Measurements from ENCODE around the gene INSRR. TPM values are rescaled to one million over a fixed set of nuclear protein-coding genes. Genes with fewer than 3 reads are reported as not detected.

INSRR gene
- total RNA-seq, 1 donor from 2014 or later, result 6.9 TPM

GRCh38 chr1:156826630-156827029, 32.3 kb downstream of the INSRR start:
- no peak for TF ChIP-seq CTCF (IDR thresholded peaks at IDR 0.05; ENCODE audit: partially characterized antibody, unreplicated experiment)

GRCh38 chr1:156823210-156823790, 35.6 kb downstream of the INSRR start:
- Mint-ChIP-seq H3K4me1 (ENCODE audit: low read depth, unreplicated experiment) (no peaks in the 10 kb centered on the region), H3K4me3 (ENCODE audit: unreplicated experiment) (no peak overlapping the region), H3K9me3 (ENCODE audit: unreplicated experiment) (peaks cover 4% of the 10 kb centered on the region), H3K27ac (ENCODE audit: unreplicated experiment) (no peak overlapping the region), H3K36me3 (ENCODE audit: unreplicated experiment) (peaks cover 11% of the 10 kb centered on the region), H3K27me3 (ENCODE audit: unreplicated experiment) (peaks cover 10% of the 10 kb centered on the region)
- no peak for DNase-seq
- TF ChIP-seq CTCF (IDR thresholded peaks at IDR 0.05; ENCODE audit: partially characterized antibody, unreplicated experiment), result no peak

More at GRCh38 chr1:156826630-156827029, 32.3 kb downstream of the INSRR start:
- H3K36me3 Mint-ChIP-seq (ENCODE audit: unreplicated experiment), result no peaks in the 10 kb centered on the region
- DNase-seq, result no peak
- H3K9me3 Mint-ChIP-seq (ENCODE audit: unreplicated experiment), result peaks cover 2% of the 10 kb centered on the region
- peaks cover 15% of the 10 kb centered on the region for H3K27me3 Mint-ChIP-seq (ENCODE audit: unreplicated experiment)
- H3K27ac Mint-ChIP-seq (ENCODE audit: unreplicated experiment), result no peak overlapping the region
- no peak overlapping the region for H3K4me3 Mint-ChIP-seq (ENCODE audit: unreplicated experiment)
- peaks cover 8% of the 10 kb centered on the region for H3K4me1 Mint-ChIP-seq (ENCODE audit: low read depth, unreplicated experiment)

- TF ChIP-seq CTCF (IDR thresholded peaks at IDR 0.05; ENCODE audit: partially characterized antibody, unreplicated experiment), result no peak
- Mint-ChIP-seq H3K9me3 (ENCODE audit: unreplicated experiment) (peaks cover 4% of the 10 kb centered on the region), H3K36me3 (ENCODE audit: unreplicated experiment) (peaks cover 11% of the 10 kb centered on the region), H3K4me3 (ENCODE audit: unreplicated experiment) (no peak overlapping the region), H3K27me3 (ENCODE audit: unreplicated experiment) (peaks cover 10% of the 10 kb centered on the region), H3K27ac (ENCODE audit: unreplicated experiment) (no peak overlapping the region), H3K4me1 (ENCODE audit: low read depth, unreplicated experiment) (no peaks in the 10 kb centered on the region)
- DNase-seq, result no peak
These were observed 36.2 kb downstream of the INSRR start for GRCh38 chr1:156822680-156823079.

- TF ChIP-seq CTCF (IDR thresholded peaks at IDR 0.05; ENCODE audit: partially characterized antibody, unreplicated experiment), result no peak
- Mint-ChIP-seq H3K4me1 (ENCODE audit: low read depth, unreplicated experiment) (peaks cover 3% of the 10 kb centered on the region), H3K9me3 (ENCODE audit: unreplicated experiment) (peaks cover 4% of the 10 kb centered on the region), H3K4me3 (ENCODE audit: unreplicated experiment) (no peak overlapping the region), H3K27me3 (ENCODE audit: unreplicated experiment) (peaks cover 12% of the 10 kb centered on the region), H3K27ac (ENCODE audit: unreplicated experiment) (no peak overlapping the region), H3K36me3 (ENCODE audit: unreplicated experiment) (peaks cover 11% of the 10 kb centered on the region)
- DNase-seq, result no peak
These were observed 37.1 kb downstream of the INSRR start for GRCh38 chr1:156821801-156822200.

GRCh38 chr1:156816561-156817328, 42.2 kb downstream of the INSRR start, which contains the start of gene SH2D2A:
Gene SH2D2A (minus strand): TSS chr1:156816848. CDS start chr1:156816708, 140 bp downstream.
- no peak for DNase-seq
- Mint-ChIP-seq H3K4me3 (ENCODE audit: unreplicated experiment) (peak within 1 kb of the TSS; percentile 80), H3K4me1 (ENCODE audit: low read depth, unreplicated experiment) (peaks cover 12% of the 10 kb centered on the region), H3K27ac (ENCODE audit: unreplicated experiment) (peak within 1 kb of the TSS; percentile 87), H3K27me3 (ENCODE audit: unreplicated experiment) (peaks cover 16% of the 10 kb centered on the region), H3K36me3 (ENCODE audit: unreplicated experiment) (peaks cover 14% of the 10 kb centered on the region), H3K9me3 (ENCODE audit: unreplicated experiment) (peaks cover 14% of the 10 kb centered on the region)
- no peak for TF ChIP-seq CTCF (IDR thresholded peaks at IDR 0.05; ENCODE audit: partially characterized antibody, unreplicated experiment)
